GM12878 (cell line): ENCODE data around the gene RAP2C. TPM values are rescaled to one million over a fixed set of nuclear protein-coding genes. Genes with fewer than 3 reads are reported as not detected.

ENCODE experiments used
- ATAC-seq: fragments of 200-7000 bp; cut with Tn5 transposase; 3 replicates; pipeline ENCODE4 v1.9.1; 2020; ENCODE audit warnings: mild to moderate bottlenecking, moderate library complexity
- BruUV-seq: library from RNA; stranded (reverse); fragments of 400-500 nt; replicated peaks from 2 replicates; lab custom pipeline; 2021; lab: Mats Ljungman, UMichigan
- CTCF ChIA-PET: fragments of 300-600 bp; sonication (Branson Sonifier 250); formaldehyde crosslinking; extraction: SDS; loops from one replicate; lab custom pipeline; 2021; ENCODE audit warnings: inconsistent platforms; lab: Yijun Ruan, JAX
- POLR2A ChIA-PET: fragments of 350-600 bp; formaldehyde crosslinking; extraction: SDS; loops from one replicate; lab custom pipeline; 2021; ENCODE audit warnings: inconsistent platforms; lab: Charles Lee
- RAD21 ChIA-PET: fragments of 300-600 bp; sonication (Branson Sonifier 250); formaldehyde crosslinking; loops from one replicate; lab custom pipeline; 2023; ENCODE audit warnings: antibody characterized with exemption; ENCODE audit not compliant: unreplicated experiment; lab: Charles Lee
- SMC1A ChIA-PET: fragments of 300-600 bp; sonication (Branson Sonifier 250); formaldehyde crosslinking; loops from one replicate; lab custom pipeline; 2023; ENCODE audit not compliant: unreplicated experiment, uncharacterized antibody; lab: Charles Lee
- DNase-seq: peaks from one replicate; pipeline ENCODE4 v3.0.0-alpha.2; 2011; ENCODE audit warnings: low read depth, low spot score
- FAIRE-seq: peaks from 3 replicates; lab custom pipeline; 2011; peaks lifted over from hg19 to GRCh38; lab: Jason Lieb, UNC
- H2AFZ ChIP-seq: 2 replicates; pipeline ENCODE4 v1.6.0; 2011; ENCODE audit warnings: low read depth, low read length, control low read depth; ENCODE audit not compliant: control insufficient read depth
- H3K27ac ChIP-seq: 2 replicates; pipeline ENCODE4 v1.5.1; 2011; ENCODE audit warnings: control low read depth; ENCODE audit not compliant: control insufficient read depth, insufficient read depth
- H3K27me3 ChIP-seq, 2 experiments: replicated peaks in 1 of 2; 2 replicates each; pipeline versions ENCODE4 v1.6.0 to v1.6.1; 2011; ENCODE audit warnings: low read length in 1 of 2; ENCODE audit not compliant: control insufficient read depth in 2 of 2, insufficient read depth in 2 of 2
- H3K36me3 ChIP-seq, 2 experiments: 2 replicates each; pipeline ENCODE4 v1.5.1; 2011; ENCODE audit warnings: low read length in 1 of 2; ENCODE audit not compliant: control insufficient read depth in 2 of 2, insufficient read depth in 2 of 2
- H3K4me1 ChIP-seq: 2 replicates; pipeline ENCODE4 v1.6.1; 2011; ENCODE audit warnings: mild to moderate bottlenecking, low read length, moderate library complexity, mixed read lengths; ENCODE audit not compliant: control insufficient read depth, insufficient read depth
- H3K4me2 ChIP-seq: 2 replicates; pipeline ENCODE4 v1.6.0; 2011; ENCODE audit warnings: control low read depth; ENCODE audit not compliant: control insufficient read depth, insufficient read depth
- H3K4me3 ChIP-seq: fragments of 200-600 bp; sonication (generic); 2 replicates; pipeline ENCODE4 v1.5.1; 2016
- H3K79me2 ChIP-seq: 2 replicates; pipeline ENCODE4 v1.6.0; 2011; ENCODE audit warnings: low read length; ENCODE audit not compliant: control insufficient read depth, insufficient read depth
- H3K9ac ChIP-seq: 2 replicates; pipeline ENCODE4 v1.8.0; 2011; ENCODE audit warnings: low read length, control low read depth, mixed read lengths; ENCODE audit not compliant: control insufficient read depth, insufficient read depth
- H3K9me3 ChIP-seq: replicated peaks from 3 replicates; pipeline ENCODE4 v1.5.1; 2011; ENCODE audit warnings: mild to moderate bottlenecking, low read length; ENCODE audit not compliant: control insufficient read depth, insufficient read depth
- H4K20me1 ChIP-seq: 2 replicates; pipeline ENCODE4 v1.6.0; 2011; ENCODE audit not compliant: control insufficient read depth, insufficient read depth
- ASH2L ChIP-seq: fragments of 300-600, 200-600 bp; sonication (generic); IDR thresholded peaks from 2 replicates; pipeline ENCODE4 v1.6.1; 2017; ENCODE audit warnings: low read depth, mild to moderate bottlenecking, borderline replicate concordance
- CHD4 ChIP-seq: fragments of 200-600 bp; sonication (generic); IDR thresholded peaks from 2 replicates; pipeline ENCODE4 v1.6.1; 2016; ENCODE audit warnings: mild to moderate bottlenecking
- ELK1 ChIP-seq: IDR thresholded peaks from 2 replicates; pipeline ENCODE4 v1.6.1; 2012; ENCODE audit warnings: low read depth, low read length, improper control_type of control experiment
- EP300 ChIP-seq, 2 experiments: fragments of 150-350 bp in 1 of 2; IDR thresholded peaks; 2 replicates each; pipeline ENCODE4 v1.6.1; 2011 to 2012; ENCODE audit warnings: low read depth in 2 of 2, low read length in 2 of 2, borderline replicate concordance in 1 of 2, improper control_type of control experiment in 1 of 2, inconsistent platforms in 1 of 2; ENCODE audit not compliant: control insufficient read depth in 1 of 2
- NFXL1 ChIP-seq: fragments of 450-650 bp; IDR thresholded peaks from 2 replicates; pipeline ENCODE4 v1.6.1; 2017; ENCODE audit warnings: antibody characterized with exemption, mild to moderate bottlenecking, borderline replicate concordance
- NR2C2 ChIP-seq: IDR thresholded peaks from 2 replicates; pipeline ENCODE4 v1.6.1; 2011; ENCODE audit warnings: borderline replicate concordance, low read depth; ENCODE audit not compliant: control insufficient read depth, insufficient read length
- NRF1 ChIP-seq: conservative IDR thresholded peaks from 2 replicates; pipeline ENCODE4 v1.6.1; 2011; ENCODE audit warnings: mild to moderate bottlenecking, low read depth, low read length, improper control_type of control experiment
- PAX8 ChIP-seq: fragments of 450-650 bp; IDR thresholded peaks from 2 replicates; pipeline ENCODE4 v1.6.1; 2017; ENCODE audit warnings: mild to moderate bottlenecking, moderate library complexity
- RB1 ChIP-seq: fragments of 450-650 bp; formaldehyde crosslinking; IDR thresholded peaks from 2 replicates; pipeline ENCODE4 v1.6.1; 2017; ENCODE audit warnings: mild to moderate bottlenecking, borderline replicate concordance
- TCF7 ChIP-seq: IDR thresholded peaks from 2 replicates; pipeline ENCODE4 v1.6.1; 2014; ENCODE audit warnings: antibody characterized with exemption, borderline replicate concordance
- WGBS: methylation state at CpG from one replicate; pipeline ENCODE4 v1.1.6; 2016; ENCODE audit warnings: low lambda C conversion rate; ENCODE audit not compliant: insufficient replicate concordance, insufficient coverage; ENCODE audit errors: missing lambda C conversion rate; 5-methylcytosine and 5-hydroxymethylcytosine counted together
- in situ Hi-C: fragments of 300-500 bp; cut with MboI; formaldehyde crosslinking; loops from 9 replicates; pipeline ENCODE4 v1.14.3; 2018; ENCODE audit warnings: mixed read lengths
- intact Hi-C: fragments of 100-400 bp; cut with micrococcal nuclease; formaldehyde crosslinking; loops from one replicate; pipeline ENCODE4 v1.14.2; 2022; ENCODE audit not compliant: unreplicated experiment
- polyA plus RNA-seq, 11 experiments: library from polyadenylated mRNA; depleted of rRNA in 4 of 11; unstranded in 6 of 11; stranded (reverse) in 5 of 11; fragments of >200 nt; fragmentation: Nextera tagmentation in 4 of 11; fragmentation: Illumina TruSeq in 1 of 11; extraction: Ambion mirVana in 4 of 11; extraction: Trizol in 1 of 11; gene quantifications; 1 replicate in 1 of 11; 2 replicates in 10 of 11; pipeline versions ENCODE4 v1.2.1 to v1.2.3, GENCODE V29; 2011 to 2016; ENCODE audit warnings: inconsistent platforms in 2 of 11, missing spikeins in 2 of 11, low read depth in 1 of 11
- total RNA-seq, 4 experiments: library from RNA; depleted of rRNA in 3 of 4; stranded (reverse); fragments of >200 nt in 3 of 4; fragmentation: Illumina TruSeq in 1 of 4; extraction: Trizol in 1 of 4; gene quantifications; 2 replicates each; pipeline versions ENCODE4 v1.2.1 to v1.2.3, GENCODE V29; 2013 to 2021

Gene RAP2C
- total and polyA plus RNA-seq, 10 of the 15 experiments (the other 5 are each of a cell fraction or from before 2014, with no cell fraction given), result 17.1 to 32.1 (median 25.4) TPM

GRCh38 chrX:132181364-132181763 is 37.9 kb downstream of the RAP2C start:
- BruUV-seq, result no TSS peak
- Histone ChIP-seq H3K9me3 (no peaks in the 10 kb centered on the region), H3K4me2 (no peak overlapping the region), H3K4me1 (no peaks in the 10 kb centered on the region), H3K36me3 (no peaks in the 10 kb centered on the region), H2AFZ (no peak overlapping the region), H3K79me2 (no peaks in the 10 kb centered on the region), H4K20me1 (no peaks in the 10 kb centered on the region), H3K9ac (no peak overlapping the region), H3K4me3 (no peak overlapping the region), H3K27ac (no peak overlapping the region), H3K27me3 (peaks cover 0 to 2% of the 10 kb centered on the region in 2 experiments; a peak in 1 of 4 replicates)
- CTCF ChIA-PET, result no interaction called here
- intact Hi-C loops, result no loop called here
- RAD21 ChIA-PET, result no interaction called here
- 26% methylated on average over 7 of the region's 7 CpGs for WGBS
- POLR2A ChIA-PET, result no interaction called here
- in situ Hi-C loops, result no loop called here
- TF ChIP-seq NRF1 (no peak), EP300 (IDR thresholded peaks at IDR 0.05; ENCODE audit: borderline replicate concordance in 1 of 2, control insufficient read depth in 1 of 2, low read depth in 2 of 2, low read length in 2 of 2) (no peak), NFXL1 (no peak), PAX8 (no peak), ELK1 (no peak), CHD4 (no peak), TCF7 (no peak), NR2C2 (no peak), RB1 (no peak), ASH2L (no peak)
- SMC1A ChIA-PET, result no interaction called here
- ATAC-seq, result no peak
- no peak for FAIRE-seq
- no peak for DNase-seq
